GM12878 (cell line): ENCODE data around the gene GRN. TPM values are rescaled to one million over a fixed set of nuclear protein-coding genes. Genes with fewer than 3 reads are reported as not detected.
A peak's percentile ranks its signal among the peaks of the same experiment; 100 is the strongest.

Source experiments
- ESRRA ChIP-seq: IDR thresholded peaks from 2 replicates; pipeline ENCODE4 v1.6.1; 2012; ENCODE audit warnings: mild to moderate bottlenecking, low read length, improper control_type of control experiment
- FOS ChIP-seq: IDR thresholded peaks from 3 replicates; pipeline ENCODE4 v1.6.1; 2011; ENCODE audit warnings: borderline replicate concordance; ENCODE audit not compliant: insufficient read length; ENCODE audit errors: extremely low read depth
- IKZF2 ChIP-seq, 2 experiments: fragments of 450-650 bp; IDR thresholded peaks; 2 replicates each; pipeline ENCODE4 v1.6.1; 2017; ENCODE audit warnings: mild to moderate bottlenecking in 2 of 2, moderate library complexity in 2 of 2
- NR2F1 ChIP-seq: fragments of 450-650 bp; conservative IDR thresholded peaks from 2 replicates; pipeline ENCODE4 v1.6.1; 2017; ENCODE audit warnings: mild to moderate bottlenecking
- RB1 ChIP-seq: fragments of 450-650 bp; formaldehyde crosslinking; IDR thresholded peaks from 2 replicates; pipeline ENCODE4 v1.6.1; 2017; ENCODE audit warnings: mild to moderate bottlenecking, borderline replicate concordance
- RELA ChIP-seq: fragments of 450-650 bp; IDR thresholded peaks from 2 replicates; pipeline ENCODE4 v1.8.0; 2014; ENCODE audit warnings: borderline replicate concordance; ENCODE audit not compliant: partially characterized antibody
- SIN3A ChIP-seq: IDR thresholded peaks from 2 replicates; pipeline ENCODE4 v1.6.1; 2012; ENCODE audit warnings: low read depth, low read length, improper control_type of control experiment
- SP1 ChIP-seq: IDR thresholded peaks from one replicate; pipeline ENCODE4 v1.6.1; 2011; ENCODE audit warnings: low read depth, low read length
- TBL1XR1 ChIP-seq: IDR thresholded peaks from 2 replicates; pipeline ENCODE4 v1.6.1; 2012; ENCODE audit warnings: low read depth, low read length, improper control_type of control experiment
- TCF12 ChIP-seq: IDR thresholded peaks from 2 replicates; pipeline ENCODE4 v1.6.1; 2011; ENCODE audit warnings: low read depth, mild to moderate bottlenecking, low read length
- polyA plus RNA-seq, 11 experiments: library from polyadenylated mRNA; depleted of rRNA in 4 of 11; unstranded in 6 of 11; stranded (reverse) in 5 of 11; fragments of >200 nt; fragmentation: Nextera tagmentation in 4 of 11; fragmentation: Illumina TruSeq in 1 of 11; extraction: Ambion mirVana in 4 of 11; extraction: Trizol in 1 of 11; gene quantifications; 1 replicate in 1 of 11; 2 replicates in 10 of 11; pipeline versions ENCODE4 v1.2.1 to v1.2.3, GENCODE V29; 2011 to 2016; ENCODE audit warnings: inconsistent platforms in 2 of 11, missing spikeins in 2 of 11, low read depth in 1 of 11
- total RNA-seq, 4 experiments: library from RNA; depleted of rRNA in 3 of 4; stranded (reverse); fragments of >200 nt in 3 of 4; fragmentation: Illumina TruSeq in 1 of 4; extraction: Trizol in 1 of 4; gene quantifications; 2 replicates each; pipeline versions ENCODE4 v1.2.1 to v1.2.3, GENCODE V29; 2013 to 2021
- TF ChIP-seq, protein P1 (sequence below): fragments of 450-650 bp; formaldehyde crosslinking; IDR thresholded peaks from 2 replicates; pipeline ENCODE4 v1.4.0; 2022; ENCODE audit warnings: mild to moderate bottlenecking, moderate library complexity
- TF ChIP-seq, protein P2 (sequence below): fragments of 450-650 bp; IDR thresholded peaks from 2 replicates; pipeline ENCODE4 v1.6.1; 2018; ENCODE audit warnings: borderline replicate concordance, mild to moderate bottlenecking; ENCODE audit not compliant: partially characterized antibody
- TF ChIP-seq, protein P3 (sequence below), 3 experiments: IDR thresholded peaks in 2 of 3; conservative IDR thresholded peaks in 1 of 3; 2 replicates each; pipeline ENCODE4 v1.5.1; 2011; ENCODE audit warnings: low read depth in 3 of 3, low read length in 3 of 3, mild to moderate bottlenecking in 3 of 3, control low read depth in 2 of 3, moderate library complexity in 2 of 3, inconsistent platforms in 1 of 3, mixed read lengths in 1 of 3; ENCODE audit not compliant: control insufficient read depth in 2 of 3, insufficient read depth in 1 of 3; ENCODE audit errors: extremely low read depth in 1 of 3
- TF ChIP-seq, protein P4 (sequence below): fragments of 450-650 bp; IDR thresholded peaks from 2 replicates; pipeline ENCODE4 v1.6.1; 2017; ENCODE audit warnings: mild to moderate bottlenecking, moderate library complexity
- TF ChIP-seq, protein P5 (sequence below): IDR thresholded peaks from 2 replicates; pipeline ENCODE4 v1.6.1; 2011; ENCODE audit warnings: borderline replicate concordance, low read depth, mild to moderate bottlenecking, moderate library complexity, low read length; ENCODE audit not compliant: insufficient read depth, poor library complexity, severe bottlenecking

GRN gene
- total and polyA plus RNA-seq, 10 of the 15 experiments (the other 5 are each of a cell fraction or from before 2014, with no cell fraction given), result 22.3 to 389 (median 139) TPM

DNA sequence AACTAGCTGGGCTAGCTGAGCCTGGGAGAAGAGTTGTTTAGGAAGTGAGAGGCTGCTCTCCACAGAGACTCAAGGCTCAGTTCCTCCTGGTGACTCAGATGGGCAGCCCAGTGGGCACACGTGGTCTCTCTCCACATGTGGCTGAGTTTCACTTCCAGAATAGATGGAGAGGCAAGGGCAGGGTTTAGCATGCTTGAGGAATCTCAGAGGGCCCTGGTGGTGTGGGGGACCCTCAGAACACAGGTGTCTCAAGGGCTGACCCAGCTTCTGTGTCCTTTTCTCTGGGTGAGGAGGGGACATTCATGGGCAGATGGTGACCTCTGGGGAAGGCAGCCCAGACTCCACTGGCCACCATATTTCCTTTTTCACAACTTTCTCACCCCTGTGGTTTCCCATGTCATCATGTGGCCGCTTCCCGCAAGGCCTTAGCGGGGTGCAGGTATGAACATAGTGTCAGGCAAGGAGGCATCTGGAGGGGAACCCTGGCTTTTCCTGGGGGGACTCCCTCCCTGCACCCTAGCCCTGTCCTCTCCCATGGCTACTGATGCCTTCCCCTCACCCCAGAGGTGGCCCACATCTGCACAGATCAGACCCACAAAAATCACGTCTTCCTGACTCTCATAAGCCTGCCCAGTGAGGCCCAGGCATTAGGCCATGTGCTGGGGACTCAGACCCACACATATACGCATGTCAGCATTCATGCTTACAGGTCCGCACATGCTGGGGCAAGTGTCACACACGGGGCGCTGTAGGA lies 3.3 kb downstream of the GRN start (continued):
- TF ChIP-seq, protein P1, sequence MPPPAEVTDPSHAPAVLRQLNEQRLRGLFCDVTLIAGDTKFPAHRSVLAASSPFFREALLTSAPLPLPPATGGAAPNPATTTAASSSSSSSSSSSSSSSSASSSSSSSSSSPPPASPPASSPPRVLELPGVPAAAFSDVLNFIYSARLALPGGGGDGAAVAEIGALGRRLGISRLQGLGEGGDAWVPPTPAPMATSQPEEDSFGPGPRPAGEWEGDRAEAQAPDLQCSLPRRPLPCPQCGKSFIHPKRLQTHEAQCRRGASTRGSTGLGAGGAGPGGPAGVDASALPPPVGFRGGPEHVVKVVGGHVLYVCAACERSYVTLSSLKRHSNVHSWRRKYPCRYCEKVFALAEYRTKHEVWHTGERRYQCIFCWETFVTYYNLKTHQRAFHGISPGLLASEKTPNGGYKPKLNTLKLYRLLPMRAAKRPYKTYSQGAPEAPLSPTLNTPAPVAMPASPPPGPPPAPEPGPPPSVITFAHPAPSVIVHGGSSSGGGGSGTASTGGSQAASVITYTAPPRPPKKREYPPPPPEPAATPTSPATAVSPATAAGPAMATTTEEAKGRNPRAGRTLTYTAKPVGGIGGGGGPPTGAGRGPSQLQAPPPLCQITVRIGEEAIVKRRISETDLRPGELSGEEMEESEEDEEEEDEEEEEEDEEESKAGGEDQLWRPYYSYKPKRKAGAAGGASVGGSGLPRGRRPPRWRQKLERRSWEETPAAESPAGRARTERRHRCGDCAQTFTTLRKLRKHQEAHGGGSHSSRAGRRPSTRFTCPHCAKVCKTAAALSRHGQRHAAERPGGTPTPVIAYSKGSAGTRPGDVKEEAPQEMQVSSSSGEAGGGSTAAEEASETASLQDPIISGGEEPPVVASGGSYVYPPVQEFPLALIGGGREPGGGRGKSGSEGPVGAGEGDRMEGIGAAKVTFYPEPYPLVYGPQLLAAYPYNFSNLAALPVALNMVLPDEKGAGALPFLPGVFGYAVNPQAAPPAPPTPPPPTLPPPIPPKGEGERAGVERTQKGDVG (CRISPR knock-in tag), result no peak
- peak; percentile 79; the same call in 1 of the 2 replicates for TF ChIP-seq TBL1XR1
- no peak for TF ChIP-seq RELA
- TF ChIP-seq TCF12, result peak; percentile 83
- TF ChIP-seq SP1, result peak; percentile 62
- TF ChIP-seq, protein P2, sequence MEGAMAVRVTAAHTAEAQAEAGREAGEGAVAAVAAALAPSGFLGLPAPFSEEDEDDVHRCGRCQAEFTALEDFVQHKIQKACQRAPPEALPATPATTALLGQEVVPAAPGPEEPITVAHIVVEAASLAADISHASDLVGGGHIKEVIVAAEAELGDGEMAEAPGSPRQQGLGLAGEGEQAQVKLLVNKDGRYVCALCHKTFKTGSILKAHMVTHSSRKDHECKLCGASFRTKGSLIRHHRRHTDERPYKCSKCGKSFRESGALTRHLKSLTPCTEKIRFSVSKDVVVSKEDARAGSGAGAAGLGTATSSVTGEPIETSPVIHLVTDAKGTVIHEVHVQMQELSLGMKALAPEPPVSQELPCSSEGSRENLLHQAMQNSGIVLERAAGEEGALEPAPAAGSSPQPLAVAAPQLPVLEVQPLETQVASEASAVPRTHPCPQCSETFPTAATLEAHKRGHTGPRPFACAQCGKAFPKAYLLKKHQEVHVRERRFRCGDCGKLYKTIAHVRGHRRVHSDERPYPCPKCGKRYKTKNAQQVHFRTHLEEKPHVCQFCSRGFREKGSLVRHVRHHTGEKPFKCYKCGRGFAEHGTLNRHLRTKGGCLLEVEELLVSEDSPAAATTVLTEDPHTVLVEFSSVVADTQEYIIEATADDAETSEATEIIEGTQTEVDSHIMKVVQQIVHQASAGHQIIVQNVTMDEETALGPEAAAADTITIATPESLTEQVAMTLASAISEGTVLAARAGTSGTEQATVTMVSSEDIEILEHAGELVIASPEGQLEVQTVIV, result no peak
- no peak for TF ChIP-seq RB1
- peak; percentile 96 for TF ChIP-seq IKZF2 (IDR thresholded peaks at IDR 0.05)
- TF ChIP-seq FOS, result no peak
- TF ChIP-seq, protein P3, sequence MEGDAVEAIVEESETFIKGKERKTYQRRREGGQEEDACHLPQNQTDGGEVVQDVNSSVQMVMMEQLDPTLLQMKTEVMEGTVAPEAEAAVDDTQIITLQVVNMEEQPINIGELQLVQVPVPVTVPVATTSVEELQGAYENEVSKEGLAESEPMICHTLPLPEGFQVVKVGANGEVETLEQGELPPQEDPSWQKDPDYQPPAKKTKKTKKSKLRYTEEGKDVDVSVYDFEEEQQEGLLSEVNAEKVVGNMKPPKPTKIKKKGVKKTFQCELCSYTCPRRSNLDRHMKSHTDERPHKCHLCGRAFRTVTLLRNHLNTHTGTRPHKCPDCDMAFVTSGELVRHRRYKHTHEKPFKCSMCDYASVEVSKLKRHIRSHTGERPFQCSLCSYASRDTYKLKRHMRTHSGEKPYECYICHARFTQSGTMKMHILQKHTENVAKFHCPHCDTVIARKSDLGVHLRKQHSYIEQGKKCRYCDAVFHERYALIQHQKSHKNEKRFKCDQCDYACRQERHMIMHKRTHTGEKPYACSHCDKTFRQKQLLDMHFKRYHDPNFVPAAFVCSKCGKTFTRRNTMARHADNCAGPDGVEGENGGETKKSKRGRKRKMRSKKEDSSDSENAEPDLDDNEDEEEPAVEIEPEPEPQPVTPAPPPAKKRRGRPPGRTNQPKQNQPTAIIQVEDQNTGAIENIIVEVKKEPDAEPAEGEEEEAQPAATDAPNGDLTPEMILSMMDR (IDR thresholded peaks at IDR 0.05 in 2 of 3, conservative IDR thresholded peaks at IDR 0.05 in 1 of 3; ENCODE audit: control insufficient read depth in 2 of 3, extremely low read depth in 1 of 3, insufficient read depth in 1 of 3, low read depth in 3 of 3, low read length in 3 of 3), result 0 out of 6 replicates have a peak, but pooled peaks of 1 of the 3 experiments have one; percentile 6
- TF ChIP-seq, protein P4, sequence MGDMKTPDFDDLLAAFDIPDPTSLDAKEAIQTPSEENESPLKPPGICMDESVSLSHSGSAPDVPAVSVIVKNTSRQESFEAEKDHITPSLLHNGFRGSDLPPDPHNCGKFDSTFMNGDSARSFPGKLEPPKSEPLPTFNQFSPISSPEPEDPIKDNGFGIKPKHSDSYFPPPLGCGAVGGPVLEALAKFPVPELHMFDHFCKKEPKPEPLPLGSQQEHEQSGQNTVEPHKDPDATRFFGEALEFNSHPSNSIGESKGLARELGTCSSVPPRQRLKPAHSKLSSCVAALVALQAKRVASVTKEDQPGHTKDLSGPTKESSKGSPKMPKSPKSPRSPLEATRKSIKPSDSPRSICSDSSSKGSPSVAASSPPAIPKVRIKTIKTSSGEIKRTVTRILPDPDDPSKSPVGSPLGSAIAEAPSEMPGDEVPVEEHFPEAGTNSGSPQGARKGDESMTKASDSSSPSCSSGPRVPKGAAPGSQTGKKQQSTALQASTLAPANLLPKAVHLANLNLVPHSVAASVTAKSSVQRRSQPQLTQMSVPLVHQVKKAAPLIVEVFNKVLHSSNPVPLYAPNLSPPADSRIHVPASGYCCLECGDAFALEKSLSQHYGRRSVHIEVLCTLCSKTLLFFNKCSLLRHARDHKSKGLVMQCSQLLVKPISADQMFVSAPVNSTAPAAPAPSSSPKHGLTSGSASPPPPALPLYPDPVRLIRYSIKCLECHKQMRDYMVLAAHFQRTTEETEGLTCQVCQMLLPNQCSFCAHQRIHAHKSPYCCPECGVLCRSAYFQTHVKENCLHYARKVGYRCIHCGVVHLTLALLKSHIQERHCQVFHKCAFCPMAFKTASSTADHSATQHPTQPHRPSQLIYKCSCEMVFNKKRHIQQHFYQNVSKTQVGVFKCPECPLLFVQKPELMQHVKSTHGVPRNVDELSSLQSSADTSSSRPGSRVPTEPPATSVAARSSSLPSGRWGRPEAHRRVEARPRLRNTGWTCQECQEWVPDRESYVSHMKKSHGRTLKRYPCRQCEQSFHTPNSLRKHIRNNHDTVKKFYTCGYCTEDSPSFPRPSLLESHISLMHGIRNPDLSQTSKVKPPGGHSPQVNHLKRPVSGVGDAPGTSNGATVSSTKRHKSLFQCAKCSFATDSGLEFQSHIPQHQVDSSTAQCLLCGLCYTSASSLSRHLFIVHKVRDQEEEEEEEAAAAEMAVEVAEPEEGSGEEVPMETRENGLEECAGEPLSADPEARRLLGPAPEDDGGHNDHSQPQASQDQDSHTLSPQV, result no peak
- TF ChIP-seq NR2F1, result peak; percentile 96
- 0 out of 2 replicates have a peak, but pooled peaks have one; percentile 47 for TF ChIP-seq ESRRA
- TF ChIP-seq SIN3A, result peak; percentile 7; the same call in 1 of the 2 replicates
- TF ChIP-seq, protein P5, sequence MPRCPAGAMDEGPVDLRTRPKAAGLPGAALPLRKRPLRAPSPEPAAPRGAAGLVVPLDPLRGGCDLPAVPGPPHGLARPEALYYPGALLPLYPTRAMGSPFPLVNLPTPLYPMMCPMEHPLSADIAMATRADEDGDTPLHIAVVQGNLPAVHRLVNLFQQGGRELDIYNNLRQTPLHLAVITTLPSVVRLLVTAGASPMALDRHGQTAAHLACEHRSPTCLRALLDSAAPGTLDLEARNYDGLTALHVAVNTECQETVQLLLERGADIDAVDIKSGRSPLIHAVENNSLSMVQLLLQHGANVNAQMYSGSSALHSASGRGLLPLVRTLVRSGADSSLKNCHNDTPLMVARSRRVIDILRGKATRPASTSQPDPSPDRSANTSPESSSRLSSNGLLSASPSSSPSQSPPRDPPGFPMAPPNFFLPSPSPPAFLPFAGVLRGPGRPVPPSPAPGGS, result peak; percentile 83
